PC-9 (cell line): ENCODE measurements around the gene IMPDH2. TPM values are rescaled to one million over a fixed set of nuclear protein-coding genes. Genes with fewer than 3 reads are reported as not detected.

Source experiments
- BruUV-seq: library from RNA; stranded (reverse); fragments of 400-500 nt; replicated peaks from 2 replicates; lab custom pipeline; 2021; lab: Mats Ljungman, UMichigan
- CTCF ChIA-PET: fragments of 300-600 bp; sonication (Branson Sonifier 250); formaldehyde crosslinking; loops from one replicate; lab custom pipeline; 2022; ENCODE audit warnings: antibody characterized with exemption; lab: Charles Lee
- POLR2A ChIA-PET: fragments of 300-600 bp; sonication (Branson Sonifier 250); formaldehyde crosslinking; loops from one replicate; lab custom pipeline; 2022; ENCODE audit warnings: antibody characterized with exemption; ENCODE audit not compliant: unreplicated experiment; lab: Charles Lee
- DNase-seq, 2 experiments: peaks; one replicate each; pipeline versions ENCODE4 v3.0.0 to v3.0.0-alpha.2; 2015 to 2022; ENCODE audit warnings: mixed read lengths in 1 of 2
- H2AFZ ChIP-seq: fragments of 200-600 bp; sonication (generic); 2 replicates; pipeline ENCODE4 v1.8.1; 2017; ENCODE audit warnings: antibody characterized with exemption
- H3F3A ChIP-seq: fragments of 200-600 bp; sonication (generic); 2 replicates; pipeline ENCODE4 v1.8.1; 2017; ENCODE audit warnings: antibody characterized with exemption, mild to moderate bottlenecking, low read depth; ENCODE audit not compliant: insufficient read depth
- H3K27ac ChIP-seq: fragments of 200-600 bp; sonication (generic); 2 replicates; pipeline ENCODE4 v1.6.1; 2016; ENCODE audit warnings: mixed run types
- H3K27me3 ChIP-seq: fragments of 200-600 bp; sonication (generic); 2 replicates; pipeline ENCODE4 v1.6.1; 2016; ENCODE audit warnings: low read depth, mixed run types; ENCODE audit not compliant: insufficient read depth
- H3K36me3 ChIP-seq: fragments of 200-600 bp; sonication (generic); 2 replicates; pipeline ENCODE4 v1.6.1; 2016; ENCODE audit warnings: low read depth, mixed run types
- H3K4me1 ChIP-seq: fragments of 200-600 bp; sonication (generic); replicated peaks from 2 replicates; pipeline ENCODE4 v1.6.1; 2016; ENCODE audit warnings: mixed run types; ENCODE audit not compliant: insufficient read depth
- H3K4me2 ChIP-seq: fragments of 200-600 bp; sonication (generic); 2 replicates; pipeline ENCODE4 v1.6.1; 2017; ENCODE audit warnings: mixed run types
- H3K4me3 ChIP-seq: fragments of 200-600 bp; sonication (generic); 2 replicates; pipeline ENCODE4 v1.6.1; 2016; ENCODE audit warnings: mixed run types
- H3K79me2 ChIP-seq: fragments of 200-600 bp; sonication (generic); 2 replicates; pipeline ENCODE4 v1.6.1; 2017; ENCODE audit warnings: low read depth, mixed run types
- H3K9me2 ChIP-seq: fragments of 200-600 bp; sonication (generic); 2 replicates; pipeline ENCODE4 v1.8.1; 2017; ENCODE audit warnings: mild to moderate bottlenecking; ENCODE audit not compliant: insufficient read depth
- H3K9me3 ChIP-seq: fragments of 200-600 bp; sonication (generic); 2 replicates; pipeline ENCODE4 v1.8.1; 2016; ENCODE audit warnings: low read depth; ENCODE audit not compliant: insufficient read depth
- H4K20me1 ChIP-seq: fragments of 200-600 bp; sonication (generic); 2 replicates; pipeline ENCODE4 v1.8.1; 2017; ENCODE audit not compliant: insufficient read depth
- EZH2 ChIP-seq: fragments of 200-600 bp; sonication (generic); IDR thresholded peaks from 2 replicates; pipeline ENCODE4 v1.8.0; 2017; ENCODE audit warnings: antibody characterized with exemption, low read depth
- intact Hi-C: fragments of 100-400 bp; cut with micrococcal nuclease; formaldehyde crosslinking; loops from one replicate; pipeline ENCODE4 v1.10.0; 2022; ENCODE audit not compliant: unreplicated experiment
- total RNA-seq: library from RNA; stranded (reverse); gene quantifications from 2 replicates; pipeline ENCODE4 v1.2.3, GENCODE V29; 2021
- TF ChIP-seq, protein P1 (sequence below): fragments of 200-600 bp; sonication (generic); conservative IDR thresholded peaks from 2 replicates; pipeline ENCODE4 v1.6.1; 2017; ENCODE audit warnings: mixed run types, antibody characterized with exemption, mild to moderate bottlenecking, moderate library complexity

IMPDH2 gene
- total RNA-seq, 1 experiment from 2014 or later, result 190 TPM

DNA sequence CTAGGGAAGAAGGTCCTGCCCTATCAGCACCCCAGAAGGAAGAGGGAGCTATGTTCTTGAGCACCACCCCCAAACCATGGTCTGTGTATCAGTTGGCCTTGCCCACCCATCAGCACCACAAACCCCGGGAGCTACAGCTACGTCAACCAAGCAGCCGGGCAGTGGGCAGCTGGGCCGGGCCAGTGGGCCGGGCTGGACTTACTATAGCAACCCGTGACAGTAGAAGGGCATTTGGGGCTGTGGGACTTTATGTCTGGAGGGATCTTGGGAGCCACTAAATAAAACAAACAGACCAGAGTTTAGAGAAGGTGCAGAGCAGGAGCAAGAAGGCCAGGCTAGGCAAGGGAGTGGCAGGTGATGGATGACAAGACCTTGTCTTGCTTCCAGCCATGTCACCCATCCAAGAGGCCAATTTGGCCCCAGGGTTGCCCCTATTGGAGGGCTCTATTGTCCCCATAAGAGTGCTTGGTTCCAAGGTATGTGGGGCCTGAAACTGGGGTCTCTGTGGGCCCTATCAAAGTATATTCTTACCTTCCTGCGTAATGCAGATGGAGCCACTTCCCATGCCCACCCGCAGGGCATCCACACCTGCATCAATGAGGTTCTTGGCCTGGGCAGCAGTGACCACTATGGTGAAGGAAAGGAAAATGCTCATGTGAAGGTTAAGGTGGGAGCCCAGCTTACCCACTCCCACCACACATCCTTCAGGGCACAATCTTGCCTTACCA is 3.2 kb downstream of the IMPDH2 start:
- peaks cover 14% of the 10 kb centered on the region; the same call in 1 of the 2 replicates for H3K36me3 ChIP-seq
- H3K27ac ChIP-seq, result no peak overlapping the region
- TF ChIP-seq, protein P1, sequence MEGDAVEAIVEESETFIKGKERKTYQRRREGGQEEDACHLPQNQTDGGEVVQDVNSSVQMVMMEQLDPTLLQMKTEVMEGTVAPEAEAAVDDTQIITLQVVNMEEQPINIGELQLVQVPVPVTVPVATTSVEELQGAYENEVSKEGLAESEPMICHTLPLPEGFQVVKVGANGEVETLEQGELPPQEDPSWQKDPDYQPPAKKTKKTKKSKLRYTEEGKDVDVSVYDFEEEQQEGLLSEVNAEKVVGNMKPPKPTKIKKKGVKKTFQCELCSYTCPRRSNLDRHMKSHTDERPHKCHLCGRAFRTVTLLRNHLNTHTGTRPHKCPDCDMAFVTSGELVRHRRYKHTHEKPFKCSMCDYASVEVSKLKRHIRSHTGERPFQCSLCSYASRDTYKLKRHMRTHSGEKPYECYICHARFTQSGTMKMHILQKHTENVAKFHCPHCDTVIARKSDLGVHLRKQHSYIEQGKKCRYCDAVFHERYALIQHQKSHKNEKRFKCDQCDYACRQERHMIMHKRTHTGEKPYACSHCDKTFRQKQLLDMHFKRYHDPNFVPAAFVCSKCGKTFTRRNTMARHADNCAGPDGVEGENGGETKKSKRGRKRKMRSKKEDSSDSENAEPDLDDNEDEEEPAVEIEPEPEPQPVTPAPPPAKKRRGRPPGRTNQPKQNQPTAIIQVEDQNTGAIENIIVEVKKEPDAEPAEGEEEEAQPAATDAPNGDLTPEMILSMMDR, result no peak
- TF ChIP-seq EZH2, result no peak
- ChIA-PET POLR2A (interaction anchor here (0.6 kb wide), 1 partner anchor 282 kb away, joined by 5 read pairs; no protein-coding TSS in a partner anchor), CTCF (no interaction called here)
- DNase-seq, result no peak
- no peak overlapping the region for H3K4me2 ChIP-seq
- peaks cover 19% of the 10 kb centered on the region for H3K4me1 ChIP-seq
- no TSS peak for BruUV-seq
- no peaks in the 10 kb centered on the region for H3K9me2 ChIP-seq
- peaks cover 52% of the 10 kb centered on the region for H3F3A ChIP-seq
- H4K20me1 ChIP-seq, result no peaks in the 10 kb centered on the region; the same call in 1 of the 2 replicates
- no peak overlapping the region for H2AFZ ChIP-seq
- H3K79me2 ChIP-seq, result peaks cover 63% of the 10 kb centered on the region
- no peaks in the 10 kb centered on the region for H3K27me3 ChIP-seq
- H3K4me3 ChIP-seq, result no peak overlapping the region
- intact Hi-C loops, result loop anchor here (5.0 kb wide), 1 partner anchor 66 kb away; the partner anchor contains the start of gene QRICH1
- no peaks in the 10 kb centered on the region for H3K9me3 ChIP-seq

DNA sequence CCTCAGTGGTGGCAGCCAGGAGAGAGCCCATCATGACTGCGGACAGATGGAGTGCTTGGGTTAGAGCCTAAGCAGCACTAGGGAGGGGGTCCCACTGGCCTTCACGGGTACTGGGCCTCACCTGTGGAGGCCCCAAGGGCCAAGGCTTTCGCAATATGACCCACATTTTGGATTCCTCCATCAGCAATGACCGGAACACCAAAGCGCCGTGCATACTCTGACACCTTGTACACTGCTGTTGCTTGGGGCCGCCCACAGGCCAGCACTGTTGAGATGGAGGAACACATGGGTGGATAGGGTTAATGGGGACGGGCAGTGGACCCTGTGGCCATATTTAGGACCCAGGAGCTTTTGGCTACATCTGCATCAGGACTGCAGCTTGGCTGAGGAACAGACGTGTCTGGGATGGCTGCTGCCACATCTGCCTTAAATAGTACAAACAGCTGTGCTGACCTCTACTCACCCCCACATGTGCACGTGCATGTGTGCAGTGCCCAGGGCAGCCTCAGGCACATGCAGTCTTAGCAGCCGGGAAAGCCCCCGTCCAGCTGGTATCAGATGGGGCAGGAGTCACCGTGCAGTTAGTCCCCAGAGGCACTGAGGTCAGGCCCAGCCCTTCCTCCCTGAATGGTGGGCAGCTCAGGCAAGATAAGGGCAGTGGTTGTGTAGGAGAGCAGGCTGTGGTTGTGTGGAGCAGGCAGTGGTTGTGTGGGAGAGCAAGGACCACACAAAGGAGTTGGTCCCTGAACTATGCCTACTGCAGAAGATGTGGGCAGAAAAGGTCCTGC is 4.0 kb downstream of the IMPDH2 start:
- H3K36me3 ChIP-seq, result peaks cover 14% of the 10 kb centered on the region; the same call in 1 of the 2 replicates
- H3K4me3 ChIP-seq, result no peak overlapping the region
- no peak overlapping the region for H3K27ac ChIP-seq
- no peaks in the 10 kb centered on the region; the same call in 1 of the 2 replicates for H4K20me1 ChIP-seq
- H2AFZ ChIP-seq, result no peak overlapping the region
- POLR2A ChIA-PET, result interaction anchor here (0.6 kb wide), 1 partner anchor 281 kb away, joined by 5 read pairs; no protein-coding TSS in a partner anchor
- H3K9me2 ChIP-seq, result no peaks in the 10 kb centered on the region
- H3K9me3 ChIP-seq, result no peaks in the 10 kb centered on the region
- intact Hi-C loops, result loop anchor here (5.0 kb wide), 1 partner anchor 67 kb away; the partner anchor contains the start of gene QRICH1
- peaks cover 70% of the 10 kb centered on the region for H3K79me2 ChIP-seq
- no TSS peak for BruUV-seq
- no peak for DNase-seq
- no peak overlapping the region for H3K4me2 ChIP-seq
- no peak for TF ChIP-seq EZH2
- TF ChIP-seq, protein P1, result no peak
- CTCF ChIA-PET, result no interaction called here
- peaks cover 19% of the 10 kb centered on the region for H3K4me1 ChIP-seq
- no peaks in the 10 kb centered on the region for H3K27me3 ChIP-seq
- H3F3A ChIP-seq, result peaks cover 50% of the 10 kb centered on the region

DNA sequence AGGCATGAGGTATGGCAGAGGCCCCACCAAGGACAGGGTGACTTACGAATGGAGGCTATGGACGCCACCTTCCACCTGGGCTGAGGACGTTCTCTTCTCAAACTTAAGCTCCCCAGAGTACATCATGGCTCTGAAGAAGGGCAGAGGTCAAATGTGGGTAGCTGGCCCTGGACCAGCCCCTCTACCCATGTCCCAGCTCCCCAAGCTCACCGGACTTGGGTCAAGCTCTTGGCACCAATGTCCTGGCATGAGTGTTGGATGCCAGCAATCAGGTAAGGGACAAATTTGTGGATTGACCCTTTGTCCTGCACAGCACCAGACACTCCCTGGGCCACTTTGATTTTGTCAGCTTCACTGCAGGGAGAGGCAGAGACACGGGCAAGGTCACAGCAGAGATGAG is 4.7 kb downstream of the IMPDH2 start:
- Histone ChIP-seq H3K36me3 (peaks cover 14% of the 10 kb centered on the region; the same call in 1 of the 2 replicates), H3K27me3 (no peaks in the 10 kb centered on the region), H3K9me2 (no peaks in the 10 kb centered on the region), H3K79me2 (peaks cover 78% of the 10 kb centered on the region), H3K9me3 (no peaks in the 10 kb centered on the region), H3K4me1 (peaks cover 26% of the 10 kb centered on the region), H3K27ac (no peak overlapping the region), H3K4me2 (no peak overlapping the region), H4K20me1 (no peaks in the 10 kb centered on the region; the same call in 1 of the 2 replicates), H3F3A (peaks cover 49% of the 10 kb centered on the region), H3K4me3 (no peak overlapping the region), H2AFZ (no peak overlapping the region)
- TF ChIP-seq EZH2, result no peak
- TF ChIP-seq, protein P1, result no peak
- no TSS peak for BruUV-seq
- DNase-seq, result no peak
- ChIA-PET POLR2A (no interaction called here), CTCF (no interaction called here)
- intact Hi-C loops, result no loop called here
